Right lobe of liver (tissue), 4 donors: ENCODE data around the gene KLHL35.

Experiments used
- POLR2A ChIP-seq: fragments of 450-650 bp; IDR thresholded peaks from one replicate; pipeline ENCODE4 v1.6.1; 2017; ENCODE audit warnings: antibody characterized with exemption, mild to moderate bottlenecking
- TF ChIP-seq, protein P1 (sequence below), 4 donors: fragments of 200-600 bp in 3 of 4; fragments of 450-650 bp in 1 of 4; IDR thresholded peaks; one replicate each; pipeline versions ENCODE4 v1.5.1 to v1.8.0; 2016 to 2022; ENCODE audit warnings: antibody characterized with exemption in 4 of 4, mild to moderate bottlenecking in 2 of 4
- donor health status: DM: no; HTN: no; CAD: no.
- donor health status: DM: no; HTN: no; CAD: no.
- donor health status: DM: no; HTN: yes; CAD: no.

DNA sequence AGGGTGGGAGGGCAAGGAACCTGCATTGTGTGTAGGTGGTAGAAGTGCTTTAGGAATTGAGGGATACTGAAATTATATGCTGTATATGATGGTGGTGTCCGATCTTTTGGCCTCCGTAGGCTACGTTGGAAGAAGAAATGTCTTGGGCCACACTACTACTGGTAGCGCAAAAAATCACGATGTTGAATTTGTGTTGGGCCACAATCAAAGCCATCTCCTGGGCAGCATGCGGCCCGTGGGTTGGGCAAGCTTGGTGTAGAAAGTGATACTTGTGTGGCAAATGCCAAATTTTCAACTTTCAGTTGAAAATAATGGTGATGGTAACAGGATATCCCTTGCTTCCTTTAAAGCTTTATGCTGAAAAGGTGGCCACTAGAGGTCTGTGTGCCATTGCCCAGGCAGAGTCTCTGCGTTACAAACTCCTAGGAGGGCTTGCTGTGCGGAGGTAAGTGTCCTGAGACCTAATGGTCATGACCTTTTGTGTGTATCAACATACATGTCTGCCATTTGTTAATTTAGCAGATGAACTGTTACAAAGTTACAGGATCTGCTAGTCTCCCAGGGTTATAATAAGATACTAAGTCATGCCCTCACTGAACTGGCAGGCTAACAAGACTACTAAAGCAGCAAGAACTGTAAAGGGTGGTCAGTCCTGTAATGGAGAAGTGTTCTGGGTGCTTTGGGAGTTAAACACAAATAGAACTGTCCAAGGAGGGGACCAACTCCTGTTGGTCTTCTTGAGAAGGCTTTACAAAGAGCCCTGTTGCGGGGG is 30.8 kb downstream of the KLHL35 start:
- TF ChIP-seq, protein P1, sequence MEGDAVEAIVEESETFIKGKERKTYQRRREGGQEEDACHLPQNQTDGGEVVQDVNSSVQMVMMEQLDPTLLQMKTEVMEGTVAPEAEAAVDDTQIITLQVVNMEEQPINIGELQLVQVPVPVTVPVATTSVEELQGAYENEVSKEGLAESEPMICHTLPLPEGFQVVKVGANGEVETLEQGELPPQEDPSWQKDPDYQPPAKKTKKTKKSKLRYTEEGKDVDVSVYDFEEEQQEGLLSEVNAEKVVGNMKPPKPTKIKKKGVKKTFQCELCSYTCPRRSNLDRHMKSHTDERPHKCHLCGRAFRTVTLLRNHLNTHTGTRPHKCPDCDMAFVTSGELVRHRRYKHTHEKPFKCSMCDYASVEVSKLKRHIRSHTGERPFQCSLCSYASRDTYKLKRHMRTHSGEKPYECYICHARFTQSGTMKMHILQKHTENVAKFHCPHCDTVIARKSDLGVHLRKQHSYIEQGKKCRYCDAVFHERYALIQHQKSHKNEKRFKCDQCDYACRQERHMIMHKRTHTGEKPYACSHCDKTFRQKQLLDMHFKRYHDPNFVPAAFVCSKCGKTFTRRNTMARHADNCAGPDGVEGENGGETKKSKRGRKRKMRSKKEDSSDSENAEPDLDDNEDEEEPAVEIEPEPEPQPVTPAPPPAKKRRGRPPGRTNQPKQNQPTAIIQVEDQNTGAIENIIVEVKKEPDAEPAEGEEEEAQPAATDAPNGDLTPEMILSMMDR (IDR thresholded peaks at IDR 0.05) = no peak
- no peak for TF ChIP-seq POLR2A
